Neuronal stem cell (in vitro differentiated cells): Measurements from ENCODE around the gene DPEP3.

Experiments used
- DNase-seq: peaks from one replicate; pipeline ENCODE4 v3.0.0-alpha.2; 2013; ENCODE audit warnings: low spot score
- H2AFZ ChIP-seq: one replicate; pipeline ENCODE4 v1.6.1; 2013; ENCODE audit warnings: mild to moderate bottlenecking, low read length, inconsistent platforms
- H2AK5ac ChIP-seq: 2 replicates; pipeline ENCODE4 v1.6.1; 2013; ENCODE audit warnings: low read depth, mild to moderate bottlenecking, inconsistent platforms, low read length, moderate library complexity, mixed read lengths
- H2BK120ac ChIP-seq: 2 replicates; pipeline ENCODE4 v1.6.1; 2013; ENCODE audit warnings: low read depth, mild to moderate bottlenecking, inconsistent platforms, low read length, moderate library complexity, mixed read lengths
- H2BK12ac ChIP-seq: one replicate; pipeline ENCODE4 v1.6.1; 2013; ENCODE audit warnings: low read length, inconsistent platforms
- H2BK15ac ChIP-seq: 2 replicates; pipeline ENCODE4 v1.6.1; 2013; ENCODE audit warnings: mild to moderate bottlenecking, low read length, inconsistent platforms, mixed read lengths
- H2BK5ac ChIP-seq: one replicate; pipeline ENCODE4 v1.6.1; 2013; ENCODE audit warnings: inconsistent platforms, mild to moderate bottlenecking, low read length, moderate library complexity
- H3K14ac ChIP-seq: one replicate; pipeline ENCODE4 v1.6.1; 2013; ENCODE audit warnings: low read length, inconsistent platforms
- H3K18ac ChIP-seq: 2 replicates; pipeline ENCODE4 v1.6.1; 2013; ENCODE audit warnings: low read length, inconsistent platforms
- H3K23ac ChIP-seq: 2 replicates; pipeline ENCODE4 v1.6.1; 2013; ENCODE audit warnings: low read depth, mild to moderate bottlenecking, mixed read lengths, low read length, inconsistent platforms; ENCODE audit not compliant: poor library complexity
- H3K27ac ChIP-seq: replicated peaks from 3 replicates; pipeline ENCODE4 v1.5.1; 2013; ENCODE audit warnings: low read length, inconsistent platforms
- H3K27me3 ChIP-seq, 3 experiments: 2 replicates each; pipeline ENCODE4 v1.6.1; 2013; ENCODE audit warnings: low read length in 3 of 3, mild to moderate bottlenecking in 2 of 3, inconsistent platforms in 1 of 3, low read depth in 1 of 3, mixed read lengths in 1 of 3, moderate library complexity in 1 of 3; ENCODE audit not compliant: control insufficient read depth in 3 of 3, insufficient read depth in 3 of 3
- H3K36me3 ChIP-seq, 2 donors: replicated peaks in 1 of 2; 2 replicates each; pipeline ENCODE4 v1.6.1; 2013; ENCODE audit warnings: low read length in 2 of 2; ENCODE audit not compliant: control insufficient read depth in 2 of 2, insufficient read depth in 2 of 2
- H3K4ac ChIP-seq: 2 replicates; pipeline ENCODE4 v1.6.1; 2013; ENCODE audit warnings: inconsistent platforms, mild to moderate bottlenecking, low read length, moderate library complexity
- H3K4me1 ChIP-seq, 2 donors: 1 replicate in 1 of 2; 2 replicates in 1 of 2; pipeline ENCODE4 v1.6.1; 2013; ENCODE audit warnings: low read length in 2 of 2, low read depth in 1 of 2; ENCODE audit not compliant: control insufficient read depth in 2 of 2, insufficient read depth in 1 of 2
- H3K4me2 ChIP-seq: one replicate; pipeline ENCODE4 v1.6.1; 2013; ENCODE audit warnings: mild to moderate bottlenecking, low read length, inconsistent platforms; ENCODE audit not compliant: insufficient read depth, poor library complexity, severe bottlenecking
- H3K4me3 ChIP-seq, 2 donors: 2 replicates each; pipeline ENCODE4 v1.5.1; 2013; ENCODE audit warnings: low read length in 2 of 2, mild to moderate bottlenecking in 2 of 2, inconsistent platforms in 1 of 2, moderate library complexity in 1 of 2
- H3K79me1 ChIP-seq: one replicate; pipeline ENCODE4 v1.6.1; 2013; ENCODE audit warnings: low read depth, mild to moderate bottlenecking, inconsistent platforms, low read length, moderate library complexity
- H3K9ac ChIP-seq: one replicate; pipeline ENCODE4 v1.6.1; 2013; ENCODE audit warnings: mild to moderate bottlenecking, low read depth, low read length, inconsistent platforms; ENCODE audit not compliant: poor library complexity
- H3K9me3 ChIP-seq, 2 donors: replicated peaks in 1 of 2; 2 replicates each; pipeline versions ENCODE3 to v1.6.1; 2013; ENCODE audit warnings: low read length in 2 of 2, mild to moderate bottlenecking in 2 of 2, inconsistent platforms in 1 of 2, low read depth in 1 of 2, mixed read lengths in 1 of 2, moderate library complexity in 1 of 2; ENCODE audit not compliant: control insufficient read depth in 2 of 2, insufficient read depth in 1 of 2
- H4K8ac ChIP-seq: one replicate; pipeline ENCODE4 v1.6.1; 2013; ENCODE audit warnings: low read depth, mild to moderate bottlenecking, inconsistent platforms, low read length, moderate library complexity
- H4K91ac ChIP-seq: one replicate; pipeline ENCODE4 v1.6.1; 2013; ENCODE audit warnings: low read length, low read depth, mild to moderate bottlenecking, inconsistent platforms; ENCODE audit not compliant: poor library complexity
- WGBS, 2 donors: extraction: QIAGEN DNeasy Blood & Tissue Kit; methylation state at CpG; one replicate each; pipeline ENCODE4 v1.1.7; 2013; ENCODE audit warnings: missing lambda C conversion rate in 2 of 2, mixed read lengths in 1 of 2; ENCODE audit not compliant: insufficient read length in 2 of 2, insufficient replicate concordance in 1 of 2; ENCODE audit errors: extremely low coverage in 2 of 2; 5-methylcytosine and 5-hydroxymethylcytosine counted together

The DPEP3 gene

DNA sequence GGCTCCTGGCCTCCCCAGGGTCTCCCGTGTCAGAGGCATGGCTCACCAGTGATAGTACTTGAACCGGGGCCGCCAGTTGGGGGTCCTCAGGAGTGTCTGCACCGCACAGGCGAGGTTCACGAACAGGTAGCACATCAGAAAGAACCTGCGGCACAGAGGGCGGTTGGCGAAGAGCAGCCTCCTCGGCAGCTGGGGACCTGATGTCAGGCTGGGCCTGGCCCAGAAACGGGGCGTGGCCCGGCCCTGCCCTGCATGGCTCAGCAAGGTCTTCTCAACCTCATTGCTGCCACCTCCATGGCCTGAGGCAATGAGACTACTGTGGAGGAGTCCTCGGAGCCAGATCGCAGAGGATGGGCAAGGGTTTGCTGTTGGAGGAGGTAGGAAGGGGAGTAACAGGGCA, 32.3 kb downstream of the DPEP3 start:
- Histone ChIP-seq H3K27me3 (no peaks in the 10 kb centered on the region), H2BK15ac (no peak overlapping the region), H2BK120ac (no peak overlapping the region), H4K8ac (no peak overlapping the region), H3K79me1 (peaks cover 13% of the 10 kb centered on the region), H3K18ac (no peak overlapping the region), H2BK12ac (no peak overlapping the region), H3K23ac (no peak overlapping the region), H3K14ac (no peak overlapping the region), H3K9me3 (peaks cover 0 to 2% of the 10 kb centered on the region in 2 donors), H2BK5ac (no peak overlapping the region), H3K4me2 (no peak overlapping the region), H3K4me1 (peaks cover 7 to 9% of the 10 kb centered on the region in 2 donors), H2AFZ (no peak overlapping the region), H3K9ac (no peak overlapping the region), H3K4me3 (no peak overlapping the region), H3K36me3 (peaks cover 70 to 90% of the 10 kb centered on the region in 2 donors), H3K27ac (no peak overlapping the region), H4K91ac (no peak overlapping the region), H3K4ac (no peak overlapping the region), H2AK5ac (peak overlapping the region; percentile 9)
- no CpG with 5 or more reads among the region's 15 CpGs for WGBS, 2 donors
- no peak for DNase-seq

DNA sequence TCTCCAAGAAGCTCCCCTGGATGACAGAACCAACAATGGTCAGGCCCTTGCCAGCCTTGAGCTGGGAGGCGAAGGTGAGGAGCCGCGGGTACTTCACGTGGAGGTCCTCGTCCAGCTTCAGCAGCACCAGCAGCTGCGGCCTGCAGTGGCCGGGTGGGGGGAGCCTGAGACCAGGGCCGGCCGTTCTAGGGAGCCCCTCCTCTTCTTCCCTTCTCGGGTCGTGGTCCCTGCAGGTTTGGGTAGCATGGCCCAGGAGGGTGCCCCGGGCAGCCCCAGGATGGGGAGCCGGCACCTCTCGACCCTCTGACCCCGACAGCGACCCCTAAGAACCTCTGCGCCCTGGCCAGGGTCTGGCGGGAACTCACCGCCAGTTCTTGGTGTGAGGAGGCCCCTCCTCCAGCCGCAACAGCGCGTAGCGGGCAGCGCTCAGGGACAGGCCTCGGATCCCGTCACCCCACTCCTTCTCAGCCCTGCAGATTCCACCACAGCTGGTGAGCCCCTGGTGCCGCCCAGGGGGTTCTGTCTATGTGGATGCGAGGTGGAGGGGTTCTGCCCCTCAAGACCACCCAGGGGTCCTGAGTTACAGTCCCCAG, 33.2 kb downstream of the DPEP3 start:
- H2AFZ ChIP-seq: no peak overlapping the region
- H2BK12ac ChIP-seq: no peak overlapping the region
- peak overlapping the region; percentile 21 for H3K14ac ChIP-seq
- no peak overlapping the region for H3K27ac ChIP-seq
- peaks cover 16% of the 10 kb centered on the region for H3K79me1 ChIP-seq
- H3K23ac ChIP-seq: peak overlapping the region; percentile 73
- no peak overlapping the region for H2BK120ac ChIP-seq
- DNase-seq: no peak
- peaks cover 0 to 2% of the 10 kb centered on the region in 2 donors for H3K9me3 ChIP-seq
- no peak overlapping the region for H3K4me3 ChIP-seq
- H4K91ac ChIP-seq: no peak overlapping the region
- H4K8ac ChIP-seq: no peak overlapping the region
- no peak overlapping the region for H3K4me2 ChIP-seq
- H2AK5ac ChIP-seq: peak overlapping the region; percentile 13
- no peak overlapping the region for H2BK15ac ChIP-seq
- H3K4me1 ChIP-seq: peaks cover 7 to 9% of the 10 kb centered on the region in 2 donors
- peaks cover 75 to 95% of the 10 kb centered on the region in 2 donors for H3K36me3 ChIP-seq
- H3K18ac ChIP-seq: no peak overlapping the region
- no peak overlapping the region for H3K9ac ChIP-seq
- H3K27me3 ChIP-seq: no peaks in the 10 kb centered on the region
- no CpG with 5 or more reads among the region's 28 CpGs for WGBS, 2 donors
- no peak overlapping the region for H2BK5ac ChIP-seq
- H3K4ac ChIP-seq: no peak overlapping the region

DNA sequence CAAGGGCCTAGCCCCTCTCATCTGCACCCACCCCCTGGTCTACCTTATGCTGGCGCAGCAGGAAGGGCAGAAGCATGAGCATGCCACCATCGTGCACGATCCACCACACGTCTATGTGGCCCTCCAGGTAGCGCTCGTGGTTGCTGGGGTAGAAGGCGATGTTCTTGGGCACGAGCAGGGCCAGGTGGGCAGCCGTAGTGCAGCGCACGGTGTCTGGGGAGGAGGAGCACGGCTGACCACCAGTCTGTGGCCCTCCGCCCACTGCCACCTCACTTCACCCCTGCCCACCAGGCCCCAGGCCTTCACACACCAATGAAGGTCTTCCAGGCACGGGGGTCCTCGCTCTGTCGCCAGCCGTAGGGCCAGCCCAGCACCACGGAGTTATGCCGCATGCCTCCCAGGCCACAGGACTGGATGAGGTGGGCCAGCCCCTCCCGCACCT, 34.1 kb downstream of the DPEP3 start:
- no peak overlapping the region for H3K18ac ChIP-seq
- peak overlapping the region in 1 of 2 donors; percentile 0 for H3K4me3 ChIP-seq
- no peak overlapping the region for H2BK15ac ChIP-seq
- H3K36me3 ChIP-seq: peaks cover 66 to 86% of the 10 kb centered on the region in 2 donors
- no peak overlapping the region for H3K4me2 ChIP-seq
- no peak overlapping the region for H4K8ac ChIP-seq
- H2AK5ac ChIP-seq: no peak overlapping the region
- peaks cover 7 to 9% of the 10 kb centered on the region in 2 donors for H3K4me1 ChIP-seq
- no peak overlapping the region for H2BK120ac ChIP-seq
- WGBS, 2 donors: no CpG with 5 or more reads among the region's 20 CpGs
- H3K4ac ChIP-seq: no peak overlapping the region
- no peak overlapping the region for H2BK12ac ChIP-seq
- H2AFZ ChIP-seq: no peak overlapping the region
- H3K9me3 ChIP-seq: peaks cover 0 to 2% of the 10 kb centered on the region in 2 donors
- peak overlapping the region; percentile 25 for H3K14ac ChIP-seq
- H3K27ac ChIP-seq: no peak overlapping the region
- H3K9ac ChIP-seq: peak overlapping the region; percentile 18
- H3K27me3 ChIP-seq: no peaks in the 10 kb centered on the region
- no peak overlapping the region for H2BK5ac ChIP-seq
- H3K79me1 ChIP-seq: peaks cover 16% of the 10 kb centered on the region
- H4K91ac ChIP-seq: no peak overlapping the region
- H3K23ac ChIP-seq: peak overlapping the region; percentile 91
- no peak for DNase-seq

DNA sequence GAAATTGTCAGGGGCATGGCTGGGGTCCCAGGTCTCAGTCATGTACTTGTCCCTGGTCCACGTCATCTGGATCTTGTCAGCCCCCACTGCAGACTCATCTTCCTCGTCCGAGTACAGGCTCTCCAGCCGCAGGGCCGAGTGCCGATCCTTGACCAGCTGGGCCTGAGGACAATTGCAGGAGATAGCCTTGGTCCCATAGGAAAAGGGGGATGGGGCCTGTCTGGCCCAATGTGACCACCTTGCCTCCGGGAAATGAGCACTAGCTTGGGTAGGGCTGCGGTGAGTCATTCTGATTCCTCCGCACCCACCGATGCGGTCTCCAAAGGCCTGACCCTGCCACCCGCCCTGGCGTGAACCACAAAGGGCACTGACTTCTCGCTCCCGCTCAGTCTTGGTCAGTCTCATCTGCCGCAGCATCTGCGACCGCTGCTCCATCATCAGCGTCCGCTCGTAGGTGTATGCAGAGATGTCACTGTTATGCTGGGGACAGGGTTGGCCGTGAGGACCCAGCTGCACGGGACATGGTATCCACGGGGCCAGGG, 34.8 kb downstream of the DPEP3 start:
- H3K27ac ChIP-seq: no peak overlapping the region
- H3K4me2 ChIP-seq: no peak overlapping the region
- peak overlapping the region; percentile 91 for H3K23ac ChIP-seq
- no peak overlapping the region for H4K8ac ChIP-seq
- H3K79me1 ChIP-seq: peaks cover 14% of the 10 kb centered on the region
- H3K18ac ChIP-seq: no peak overlapping the region
- no CpG with 5 or more reads among the region's 24 CpGs for WGBS, 2 donors
- no peak overlapping the region for H3K4ac ChIP-seq
- peaks cover 7 to 9% of the 10 kb centered on the region in 2 donors for H3K4me1 ChIP-seq
- H3K27me3 ChIP-seq: no peaks in the 10 kb centered on the region
- H3K9ac ChIP-seq: no peak overlapping the region
- no peak overlapping the region for H3K14ac ChIP-seq
- H2BK12ac ChIP-seq: no peak overlapping the region
- H2BK5ac ChIP-seq: no peak overlapping the region
- DNase-seq: no peak
- peak overlapping the region in 1 of 2 donors; percentile 0 for H3K4me3 ChIP-seq
- no peak overlapping the region for H4K91ac ChIP-seq
- no peak overlapping the region for H2BK120ac ChIP-seq
- H3K36me3 ChIP-seq: peaks cover 59 to 81% of the 10 kb centered on the region in 2 donors
- H2AK5ac ChIP-seq: no peak overlapping the region
- H2BK15ac ChIP-seq: no peak overlapping the region
- peaks cover 0 to 2% of the 10 kb centered on the region in 2 donors for H3K9me3 ChIP-seq
- H2AFZ ChIP-seq: no peak overlapping the region
